ENCODE results near the gene MT1F.

GRCh38 chr16:56649820-56650219 is 7.9 kb upstream of the MT1F start:
- no peak for TF ChIP-seq RAD21 (IDR thresholded peaks at IDR 0.05; ENCODE audit: low read length)
- no peak for TF ChIP-seq CTCF (conservative IDR thresholded peaks at IDR 0.05; ENCODE audit: low read depth, low read length)
- TF ChIP-seq FOS (IDR thresholded peaks at IDR 0.05; ENCODE audit: low read depth, low read length) = no peak
- TF ChIP-seq USF2 (IDR thresholded peaks at IDR 0.05; ENCODE audit: low read depth, low read length) = no peak
- TF ChIP-seq BHLHE40 (IDR thresholded peaks at IDR 0.05; ENCODE audit: low read depth, low read length) = no peak
- TF ChIP-seq POLR2A (IDR thresholded peaks at IDR 0.05; ENCODE audit: low read depth, low read length) = no peak
- TF ChIP-seq, protein P1, sequence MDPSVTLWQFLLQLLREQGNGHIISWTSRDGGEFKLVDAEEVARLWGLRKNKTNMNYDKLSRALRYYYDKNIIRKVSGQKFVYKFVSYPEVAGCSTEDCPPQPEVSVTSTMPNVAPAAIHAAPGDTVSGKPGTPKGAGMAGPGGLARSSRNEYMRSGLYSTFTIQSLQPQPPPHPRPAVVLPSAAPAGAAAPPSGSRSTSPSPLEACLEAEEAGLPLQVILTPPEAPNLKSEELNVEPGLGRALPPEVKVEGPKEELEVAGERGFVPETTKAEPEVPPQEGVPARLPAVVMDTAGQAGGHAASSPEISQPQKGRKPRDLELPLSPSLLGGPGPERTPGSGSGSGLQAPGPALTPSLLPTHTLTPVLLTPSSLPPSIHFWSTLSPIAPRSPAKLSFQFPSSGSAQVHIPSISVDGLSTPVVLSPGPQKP (IDR thresholded peaks at IDR 0.05; ENCODE audit: borderline replicate concordance, low read depth, low read length) = no peak
